ENCODE results near the gene OXLD1.
"Not testable (repeated sequence)": the region's sequence is repeated elsewhere in the genome, so short reads cannot be mapped to it uniquely, and the experiment has no call there.

OXLD1 gene

GRCh38 chr17:81683584-81684441 is 17.4 kb upstream of the OXLD1 start, which contains the start of the genes ARL16 and HGS:
ARL16 (minus strand) TSS chr17:81683797; CDS start chr17:81683753, 44 bp downstream.
HGS (plus strand) TSS chr17:81684011; CDS start chr17:81684067, 56 bp downstream.
- peak; percentile 98 to 99 for DNase-seq (ENCODE audit: low read depth in 2 of 2)

GRCh38 chr17:81683208-81683583 is 16.8 kb upstream of the OXLD1 start:
- no peak for DNase-seq (ENCODE audit: low read depth in 2 of 2)

- no peak for DNase-seq (ENCODE audit: low read depth in 2 of 2)
Measured at GRCh38 chr17:81682565-81683207, 16.3 kb upstream of the OXLD1 start.

- no peak for DNase-seq (ENCODE audit: low read depth in 2 of 2)
Measured at GRCh38 chr17:81681672-81682071, 15.3 kb upstream of the OXLD1 start.

GRCh38 chr17:81680150-81680549 is 13.7 kb upstream of the OXLD1 start:
- no peak for DNase-seq (ENCODE audit: low read depth in 2 of 2)

- no peak for DNase-seq (ENCODE audit: low read depth in 2 of 2)
Measured at GRCh38 chr17:81676906-81677305, 10.5 kb upstream of the OXLD1 start.

GRCh38 chr17:81675515-81676221 is 9.3 kb upstream of the OXLD1 start:
- not testable (repeated sequence) for DNase-seq (ENCODE audit: low read depth in 2 of 2)

GRCh38 chr17:81673561-81674258 is 7.3 kb upstream of the OXLD1 start:
- DNase-seq (ENCODE audit: low read depth in 2 of 2): no peak

- no peak for DNase-seq (ENCODE audit: low read depth in 2 of 2)
Measured at GRCh38 chr17:81672954-81673353, 6.5 kb upstream of the OXLD1 start.

GRCh38 chr17:81672504-81672903 is 6.1 kb upstream of the OXLD1 start:
- DNase-seq (ENCODE audit: low read depth in 2 of 2): no peak

GRCh38 chr17:81667754-81668153 is 1.3 kb upstream of the OXLD1 start:
- DNase-seq (ENCODE audit: low read depth in 2 of 2): no peak

- DNase-seq (ENCODE audit: low read depth in 2 of 2): no peak
Measured at GRCh38 chr17:81666092-81666341, 388 bp downstream of the OXLD1 start.

- no peak for DNase-seq (ENCODE audit: low read depth in 2 of 2)
Measured at GRCh38 chr17:81665205-81666091, 957 bp downstream of the OXLD1 start.

- DNase-seq (ENCODE audit: low read depth in 2 of 2): no peak
Measured at GRCh38 chr17:81664051-81664470, 2.3 kb downstream of the OXLD1 start.

- no peak for DNase-seq (ENCODE audit: low read depth in 2 of 2)
Measured at GRCh38 chr17:81662002-81662401, 4.4 kb downstream of the OXLD1 start.

GRCh38 chr17:81660441-81660840 is 6.0 kb downstream of the OXLD1 start:
- DNase-seq (ENCODE audit: low read depth in 2 of 2): no peak

GRCh38 chr17:81659038-81659437 is 7.4 kb downstream of the OXLD1 start:
- DNase-seq (ENCODE audit: low read depth in 2 of 2): no peak

- no peak for DNase-seq (ENCODE audit: low read depth in 2 of 2)
Measured at GRCh38 chr17:81656835-81657234, 9.6 kb downstream of the OXLD1 start.

- DNase-seq (ENCODE audit: low read depth in 2 of 2): no peak
Measured at GRCh38 chr17:81656118-81656743, 10.2 kb downstream of the OXLD1 start, which contains the start of gene PDE6G. PDE6G (minus strand) TSS chr17:81656542; CDS start chr17:81653305, 3,237 bp downstream.

GRCh38 chr17:81655378-81656117 is 10.9 kb downstream of the OXLD1 start:
- DNase-seq (ENCODE audit: low read depth in 2 of 2): no peak
